Measurements from ENCODE around the gene IL34.

IL34 gene

DNA sequence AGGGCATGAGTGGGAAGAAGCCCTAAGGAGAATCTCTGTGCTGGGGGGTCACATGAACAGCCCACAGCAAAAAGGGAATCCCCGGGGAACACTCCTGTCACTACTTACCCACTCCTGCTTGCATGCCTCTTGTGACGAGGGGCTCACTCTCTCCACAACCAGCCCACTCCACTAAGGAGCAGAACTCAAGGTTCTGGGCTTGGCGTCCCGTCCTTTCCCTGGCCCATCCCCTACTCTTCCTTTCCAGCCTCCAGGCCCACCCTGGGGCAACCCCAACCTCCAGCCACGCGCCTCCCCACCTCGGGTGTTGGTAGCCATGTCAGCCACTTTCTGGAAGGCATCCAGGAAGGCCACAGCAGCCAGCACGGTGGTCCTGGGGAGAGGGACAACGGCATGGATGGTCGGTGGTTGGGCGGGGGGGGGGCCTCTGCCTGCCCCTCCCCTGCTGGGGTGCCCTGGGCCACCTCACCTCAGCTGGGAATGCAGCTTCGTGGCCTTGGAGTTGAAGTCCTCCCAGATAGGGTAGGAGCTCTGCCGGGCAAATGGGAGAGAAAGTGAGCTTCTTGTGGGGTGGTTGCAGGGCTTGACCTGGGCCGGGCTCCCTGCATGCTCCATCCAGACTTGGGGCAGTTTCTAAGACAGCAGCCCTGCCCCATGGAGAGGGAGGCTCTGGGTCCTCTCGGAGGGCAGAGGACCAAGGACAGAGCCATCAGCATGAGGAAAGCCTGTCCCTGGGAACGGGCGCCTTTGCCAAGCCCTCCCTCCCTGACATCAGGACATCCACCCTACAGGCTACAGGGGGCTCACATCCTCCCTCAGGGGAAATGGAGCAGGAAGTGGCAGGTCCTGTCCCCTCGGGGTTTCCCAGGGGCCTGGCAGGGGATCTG is 34.4 kb downstream of the IL34 start:
- Histone ChIP-seq H3K4me3 (replicated peaks; ENCODE audit: low read depth, low read length) (no peak overlapping the region), H3K27me3 (replicated peaks; ENCODE audit: control insufficient read depth, insufficient read depth, low read length) (no peaks in the 10 kb centered on the region; the same call in 1 of the 2 replicates), H3K36me3 (ENCODE audit: control insufficient read depth, insufficient read depth, low read length) (no peaks in the 10 kb centered on the region)
- DNase-seq (ENCODE audit: extremely low read depth, insufficient read length), result no peak
- TF ChIP-seq, protein P1, sequence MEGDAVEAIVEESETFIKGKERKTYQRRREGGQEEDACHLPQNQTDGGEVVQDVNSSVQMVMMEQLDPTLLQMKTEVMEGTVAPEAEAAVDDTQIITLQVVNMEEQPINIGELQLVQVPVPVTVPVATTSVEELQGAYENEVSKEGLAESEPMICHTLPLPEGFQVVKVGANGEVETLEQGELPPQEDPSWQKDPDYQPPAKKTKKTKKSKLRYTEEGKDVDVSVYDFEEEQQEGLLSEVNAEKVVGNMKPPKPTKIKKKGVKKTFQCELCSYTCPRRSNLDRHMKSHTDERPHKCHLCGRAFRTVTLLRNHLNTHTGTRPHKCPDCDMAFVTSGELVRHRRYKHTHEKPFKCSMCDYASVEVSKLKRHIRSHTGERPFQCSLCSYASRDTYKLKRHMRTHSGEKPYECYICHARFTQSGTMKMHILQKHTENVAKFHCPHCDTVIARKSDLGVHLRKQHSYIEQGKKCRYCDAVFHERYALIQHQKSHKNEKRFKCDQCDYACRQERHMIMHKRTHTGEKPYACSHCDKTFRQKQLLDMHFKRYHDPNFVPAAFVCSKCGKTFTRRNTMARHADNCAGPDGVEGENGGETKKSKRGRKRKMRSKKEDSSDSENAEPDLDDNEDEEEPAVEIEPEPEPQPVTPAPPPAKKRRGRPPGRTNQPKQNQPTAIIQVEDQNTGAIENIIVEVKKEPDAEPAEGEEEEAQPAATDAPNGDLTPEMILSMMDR (IDR thresholded peaks at IDR 0.05; ENCODE audit: insufficient read depth, low read length, poor library complexity, severe bottlenecking), result no peak

DNA sequence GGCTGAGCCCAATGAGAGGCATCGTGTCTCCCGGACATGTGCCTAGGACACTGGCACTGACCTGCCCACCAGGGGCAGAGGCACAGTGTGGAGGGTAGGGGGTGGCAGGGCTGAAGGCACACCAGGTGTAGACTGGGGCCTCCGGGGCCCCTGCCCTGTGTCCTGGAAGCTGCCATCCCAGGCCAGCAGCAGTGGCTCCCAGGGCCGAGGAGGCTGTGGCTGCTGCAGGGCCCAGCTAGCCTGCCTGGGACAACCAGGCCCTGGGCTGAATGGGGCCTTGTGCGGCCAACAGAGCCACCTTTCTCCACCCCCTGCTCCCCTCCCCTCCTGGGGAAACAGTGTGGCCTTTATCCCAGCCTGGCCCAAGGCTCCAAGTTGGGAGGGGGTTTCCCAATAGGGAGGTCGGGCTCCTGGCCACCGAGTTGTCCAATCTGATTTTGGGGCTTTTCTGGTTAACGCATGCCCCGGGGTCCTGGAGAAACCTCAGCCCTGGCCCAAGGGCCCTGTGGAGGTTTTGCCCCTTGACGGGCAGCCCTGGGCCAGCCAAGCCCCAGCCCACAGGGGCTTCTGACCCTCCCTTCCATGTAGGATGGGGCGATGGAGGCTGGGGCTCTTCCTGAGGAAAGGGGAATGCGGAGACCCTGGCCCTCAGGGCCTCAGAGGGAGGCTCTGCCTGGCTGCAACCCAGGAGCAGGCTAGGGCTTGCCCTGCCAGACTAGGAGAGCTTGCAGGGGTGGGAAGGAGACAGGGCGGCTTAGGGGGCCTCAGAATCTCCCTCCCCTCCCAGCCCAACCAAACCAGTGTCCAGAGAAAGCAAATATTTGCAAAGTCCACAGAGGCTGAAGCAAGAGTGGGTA is 35.3 kb downstream of the IL34 start:
- H3K36me3 ChIP-seq (ENCODE audit: control insufficient read depth, insufficient read depth, low read length), result no peaks in the 10 kb centered on the region
- TF ChIP-seq, protein P1 (IDR thresholded peaks at IDR 0.05; ENCODE audit: insufficient read depth, low read length, poor library complexity, severe bottlenecking), result no peak

DNA sequence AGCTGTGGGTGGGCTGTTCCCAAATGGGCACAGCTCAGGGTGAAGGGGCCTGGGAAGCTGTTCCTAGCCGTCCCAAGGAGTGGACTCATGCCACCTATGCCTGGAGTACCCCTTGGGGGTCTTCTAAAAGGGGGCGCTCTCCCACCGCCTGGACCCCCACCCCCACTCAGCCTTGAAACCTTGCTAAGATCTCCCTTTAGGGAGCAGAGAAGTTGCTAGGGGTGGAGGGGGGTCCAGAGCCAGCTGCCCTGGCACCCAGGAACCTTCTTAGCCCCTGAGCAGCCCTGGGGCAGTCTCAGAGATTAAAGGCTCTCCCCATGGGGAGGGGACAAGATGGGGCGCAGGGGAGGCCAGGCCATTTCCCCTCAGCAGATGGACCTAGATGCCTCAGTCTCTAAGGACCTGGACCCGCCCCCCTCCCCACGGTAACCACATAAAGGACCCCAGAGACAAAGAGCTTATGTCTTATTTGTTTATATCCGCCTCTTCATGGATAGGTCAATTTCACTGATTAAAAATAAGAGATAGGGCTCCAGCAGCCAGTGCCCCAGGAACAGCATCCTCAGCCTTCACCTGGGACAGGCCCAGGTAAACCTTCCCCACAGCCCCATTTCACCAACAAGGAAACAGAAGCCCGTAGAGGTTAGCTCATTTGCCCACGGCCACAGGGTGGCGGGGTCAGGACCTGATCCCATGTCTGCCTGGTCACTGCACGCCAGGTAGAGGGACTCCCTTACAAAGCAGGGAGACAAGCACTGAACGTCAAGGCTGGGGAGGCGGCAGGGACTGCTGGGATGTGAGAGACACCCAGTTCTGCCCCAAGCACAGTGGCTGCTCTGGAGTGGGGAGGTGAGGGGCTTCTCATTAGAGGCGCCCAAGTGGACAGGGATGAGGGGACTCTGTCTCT is 36.1 kb downstream of the IL34 start:
- Histone ChIP-seq H3K36me3 (ENCODE audit: control insufficient read depth, insufficient read depth, low read length) (no peaks in the 10 kb centered on the region), H3K4me3 (replicated peaks; ENCODE audit: low read depth, low read length) (no peak overlapping the region), H3K27me3 (replicated peaks; ENCODE audit: control insufficient read depth, insufficient read depth, low read length) (no peaks in the 10 kb centered on the region; the same call in 1 of the 2 replicates)
- DNase-seq (ENCODE audit: extremely low read depth, insufficient read length), result no peak
- TF ChIP-seq, protein P1 (IDR thresholded peaks at IDR 0.05; ENCODE audit: insufficient read depth, low read length, poor library complexity, severe bottlenecking), result no peak

More for the DNA sequence above, 35.3 kb downstream of the IL34 start:
- Histone ChIP-seq H3K4me3 (replicated peaks; ENCODE audit: low read depth, low read length) (no peak overlapping the region), H3K27me3 (replicated peaks; ENCODE audit: control insufficient read depth, insufficient read depth, low read length) (no peaks in the 10 kb centered on the region; the same call in 1 of the 2 replicates)
- DNase-seq (ENCODE audit: extremely low read depth, insufficient read length), result no peak

DNA sequence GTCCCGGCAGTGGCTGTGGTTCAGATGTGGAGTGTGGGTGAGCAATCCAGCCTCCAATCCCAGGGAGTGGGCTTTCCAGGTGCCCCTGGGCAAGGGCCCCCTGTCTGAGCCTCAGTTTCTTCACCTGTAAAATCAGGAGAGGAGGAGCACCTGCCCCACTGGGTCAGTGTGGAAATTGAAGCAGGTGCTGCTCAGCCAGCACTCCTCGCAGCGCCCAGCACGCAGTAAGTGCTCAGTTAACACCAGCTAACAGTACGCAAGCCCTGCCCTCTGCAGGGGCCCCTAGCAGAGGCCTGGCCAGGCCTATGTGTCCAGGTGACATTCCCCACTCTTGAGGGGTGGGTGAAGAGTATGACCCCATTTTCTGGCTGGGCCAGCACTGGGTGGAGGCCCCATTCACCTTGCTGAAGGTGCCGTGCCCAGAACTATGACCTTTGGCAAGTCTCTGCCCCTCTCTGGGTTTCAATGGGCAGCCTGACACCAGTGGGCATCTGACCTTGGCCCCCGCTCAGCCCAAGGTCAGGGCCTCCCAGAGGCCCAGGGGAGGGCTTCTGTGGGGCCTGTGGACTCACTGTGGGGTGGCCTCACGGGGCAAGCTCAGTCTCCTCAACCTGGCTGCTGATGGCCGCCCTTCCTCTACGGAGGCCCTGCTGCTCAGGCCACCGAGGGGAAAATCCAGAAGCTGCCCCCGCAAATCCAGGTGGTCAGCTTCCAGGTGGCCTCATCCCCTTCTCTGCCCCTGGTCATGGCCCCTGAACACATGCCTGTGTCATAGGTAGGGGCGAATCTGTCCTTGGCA is 37.0 kb downstream of the IL34 start:
- Histone ChIP-seq H3K27me3 (replicated peaks; ENCODE audit: control insufficient read depth, insufficient read depth, low read length) (no peaks in the 10 kb centered on the region; the same call in 1 of the 2 replicates), H3K36me3 (ENCODE audit: control insufficient read depth, insufficient read depth, low read length) (no peaks in the 10 kb centered on the region), H3K4me3 (replicated peaks; ENCODE audit: low read depth, low read length) (no peak overlapping the region)
- no peak for DNase-seq (ENCODE audit: extremely low read depth, insufficient read length)
- TF ChIP-seq, protein P1 (IDR thresholded peaks at IDR 0.05; ENCODE audit: insufficient read depth, low read length, poor library complexity, severe bottlenecking), result no peak

Measured in GM06990 (cell line).